DMS53 (cell line): Measurements from ENCODE around the gene C22orf15.

Source experiments
- DNase-seq: peaks from one replicate; lab custom pipeline; 2025; lab: John Stamatoyannopoulos, UW

The C22orf15 gene

DNA sequence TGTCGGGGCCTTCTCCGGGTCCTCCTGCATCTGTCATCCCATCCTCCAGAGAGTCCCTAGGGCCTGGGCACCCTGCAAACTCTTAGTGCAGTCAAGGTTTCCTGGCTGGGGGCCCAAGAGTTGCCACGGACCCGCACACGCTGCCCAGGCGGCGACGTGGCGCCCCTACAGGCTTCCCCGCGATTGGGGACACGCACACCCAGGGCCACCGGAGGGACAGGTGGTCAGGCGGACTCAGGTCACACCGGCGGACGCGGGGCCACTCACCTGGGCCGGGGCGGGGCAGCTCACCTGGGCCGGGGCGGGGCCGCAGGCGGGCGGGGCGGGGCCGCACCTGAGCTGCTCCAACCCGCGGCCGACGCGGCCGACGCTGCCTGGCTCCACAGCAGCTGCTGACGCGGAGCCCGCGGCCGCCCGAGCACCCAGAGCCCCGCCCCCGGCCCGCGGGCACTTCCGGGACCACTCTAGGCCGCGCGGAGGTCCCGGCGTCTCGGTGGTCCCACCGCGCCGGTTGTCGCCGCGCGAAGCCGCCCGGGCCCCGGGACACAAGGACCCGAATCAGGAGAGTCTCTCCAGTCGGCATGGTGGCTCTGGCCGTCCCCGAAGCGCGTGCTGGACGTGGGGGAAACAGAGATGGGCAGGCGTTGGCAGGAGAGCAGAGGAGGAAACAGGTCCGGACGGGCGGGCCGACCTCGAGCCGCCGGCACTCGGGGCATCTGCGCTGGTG lies 11.9 kb upstream of the C22orf15 start, which contains the start of gene ZNF70:
ZNF70 (minus strand) TSS at position 399 of the 727 bp plus-strand sequence. CDS start 5,972 bp downstream, outside the sequence.
- peak; percentile 90 for DNase-seq

DNA sequence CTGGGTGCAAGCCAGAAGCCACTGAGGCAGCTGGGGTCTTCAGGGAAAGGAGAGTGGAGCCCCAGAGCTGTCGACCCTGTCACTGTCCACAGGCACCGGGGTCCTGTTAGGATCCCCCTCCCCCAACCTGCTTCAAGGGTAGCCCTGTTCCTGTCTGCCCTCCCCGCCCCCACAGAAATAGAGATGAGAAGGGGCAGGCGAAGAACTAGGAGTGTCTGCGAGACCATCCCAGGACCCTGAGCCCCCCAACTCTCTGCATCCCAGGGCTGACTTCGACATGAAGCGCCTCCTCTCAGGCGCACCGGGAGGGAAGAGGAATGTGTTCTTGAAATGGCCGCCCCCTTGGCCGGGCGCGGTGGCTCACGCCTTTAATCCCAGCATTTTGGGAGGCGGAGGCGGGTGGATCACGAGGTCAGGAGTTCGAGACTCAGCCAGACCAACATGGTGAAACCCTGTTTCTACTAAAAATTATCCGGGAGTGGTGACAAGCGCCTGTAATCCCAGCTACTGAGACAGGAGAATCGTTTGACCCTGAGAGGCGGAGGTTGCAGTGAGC lies 11.3 kb upstream of the C22orf15 start:
- DNase-seq: peak; percentile 40

DNA sequence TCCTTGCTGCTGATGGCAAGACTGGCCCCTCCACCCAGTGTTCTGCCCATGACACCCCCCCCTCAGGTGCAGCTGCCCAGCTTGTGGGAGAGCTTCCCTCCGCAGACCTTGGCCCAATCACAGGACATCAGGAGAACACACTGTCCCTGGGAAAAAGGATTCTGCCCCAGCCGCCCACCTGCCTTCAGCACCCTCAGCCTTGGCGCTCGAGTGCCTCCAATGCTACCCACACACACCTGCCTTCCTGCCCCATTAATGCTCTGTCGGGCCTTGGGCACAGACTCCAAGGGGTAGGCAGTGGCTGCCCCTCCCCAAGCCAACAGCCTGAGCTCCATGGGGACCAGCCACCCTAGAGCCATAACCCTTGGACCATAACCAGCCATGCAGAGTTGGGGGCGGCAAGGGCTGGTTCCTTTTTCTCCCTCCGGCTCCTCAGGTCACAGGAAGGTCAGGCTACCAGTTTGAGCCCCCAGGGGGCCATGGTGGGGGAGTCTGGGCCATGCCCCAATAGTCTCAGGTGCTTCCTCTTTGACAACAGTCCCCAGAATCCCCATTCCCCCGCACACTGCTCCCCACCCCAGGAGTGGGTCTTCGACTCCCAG lies 10.6 kb upstream of the C22orf15 start:
- DNase-seq: no peak

DNA sequence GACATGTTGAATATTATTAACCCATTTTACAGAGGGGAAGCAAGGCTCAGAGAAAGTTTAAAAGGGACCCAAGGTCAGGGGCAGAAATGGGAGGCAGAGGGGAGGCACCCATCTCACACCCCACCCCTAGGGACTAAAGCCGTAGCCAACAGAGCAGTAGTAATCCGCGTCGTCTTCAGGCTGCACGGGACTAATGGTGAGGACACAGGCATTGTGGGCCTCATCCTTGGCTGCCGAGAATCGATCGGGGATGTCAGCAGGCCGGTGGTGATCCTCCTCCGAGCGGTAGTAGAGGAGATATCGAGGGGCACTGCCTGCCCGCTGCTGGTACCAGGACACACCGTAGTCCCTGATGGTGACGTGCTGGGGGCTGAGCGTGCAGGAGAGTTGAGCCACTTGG lies 10.0 kb upstream of the C22orf15 start:
- no peak for DNase-seq

DNA sequence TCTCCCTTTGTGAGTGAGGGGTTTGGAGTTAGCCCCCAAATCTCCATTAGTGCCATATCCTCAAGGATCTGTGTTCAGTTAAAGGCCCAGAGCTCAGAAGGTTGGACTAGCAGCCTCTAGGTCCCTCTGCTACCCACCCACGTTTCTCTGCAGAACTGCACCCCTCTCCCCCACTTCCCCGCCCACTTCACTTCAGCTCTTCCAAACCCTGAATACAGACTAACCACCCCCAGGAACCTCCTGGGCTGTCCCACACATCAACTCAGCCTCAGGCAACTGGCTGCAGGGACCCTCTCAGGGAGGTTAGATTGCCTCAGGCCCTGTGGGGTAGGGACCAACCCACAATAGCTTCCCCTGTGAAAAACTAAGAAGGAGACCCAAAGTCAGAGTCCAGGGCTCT lies 9.4 kb upstream of the C22orf15 start:
- DNase-seq: no peak

DNA sequence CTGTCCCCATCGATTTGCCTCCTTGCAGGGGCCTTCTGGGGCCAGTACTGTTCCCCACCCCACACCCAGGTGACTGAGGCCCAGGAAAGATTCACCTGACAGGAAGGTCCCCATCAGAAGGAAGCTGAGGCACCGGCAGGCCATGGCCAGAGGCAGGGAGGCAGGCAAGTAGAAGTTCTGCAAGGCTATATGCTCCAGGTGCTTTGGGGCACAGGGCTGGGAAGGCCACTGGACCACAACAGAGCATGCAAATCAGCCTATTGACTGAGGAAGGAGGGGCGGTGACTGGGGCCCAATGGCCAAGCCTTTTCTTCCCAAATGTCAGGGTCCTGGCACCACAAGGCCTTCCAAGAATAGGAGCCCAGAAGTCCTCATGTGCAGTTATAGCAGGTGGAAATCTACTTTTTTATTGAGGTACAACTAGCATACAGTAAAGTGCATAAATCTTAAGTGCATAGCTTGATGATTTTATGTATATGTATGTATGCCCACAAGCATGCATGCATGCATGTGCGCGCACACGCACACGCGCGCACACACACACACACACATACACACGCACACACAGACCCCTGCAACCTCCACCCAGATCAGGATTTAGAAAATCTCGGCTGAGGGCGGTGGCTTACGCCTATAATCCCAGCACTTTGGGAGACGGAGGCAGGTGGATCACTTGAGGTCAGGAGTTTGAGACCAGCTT lies 8.4 kb upstream of the C22orf15 start, which contains the start of gene VPREB3:
VPREB3 (minus strand) TSS at position 206 of the 700 bp plus-strand sequence; CDS start at position 144, 62 bp downstream.
- no peak for DNase-seq

DNA sequence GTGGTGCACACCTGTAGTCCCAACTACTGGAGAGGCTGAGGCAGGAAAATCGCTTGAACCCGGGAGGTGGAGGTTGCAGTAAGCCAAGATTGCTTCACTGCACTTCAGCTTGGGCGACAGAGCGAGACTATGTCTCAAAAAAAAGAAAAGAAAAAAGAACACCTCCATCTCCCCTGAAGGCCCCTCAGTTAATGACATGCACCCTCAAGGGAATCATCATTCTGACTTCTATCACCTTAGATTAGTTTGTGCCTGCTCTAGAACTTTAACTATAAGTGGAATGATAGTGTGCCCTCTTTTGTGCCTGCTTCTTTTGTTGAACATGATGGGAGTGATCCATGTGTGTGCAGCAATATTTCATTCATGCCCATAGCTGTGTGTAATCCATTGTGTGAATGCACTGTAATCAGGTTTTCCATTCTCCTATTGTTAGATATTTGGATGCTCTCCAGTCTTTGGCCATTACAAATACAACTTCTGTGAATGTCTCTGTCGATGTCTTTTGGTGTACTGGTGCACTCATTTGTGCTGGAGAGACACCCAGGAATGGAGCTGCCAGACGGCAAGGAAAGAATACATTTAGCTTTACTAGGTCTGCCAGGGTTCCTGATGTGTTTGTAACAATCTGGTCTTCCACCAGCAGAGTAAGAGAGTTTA lies 7.7 kb upstream of the C22orf15 start:
- DNase-seq: no peak

DNA sequence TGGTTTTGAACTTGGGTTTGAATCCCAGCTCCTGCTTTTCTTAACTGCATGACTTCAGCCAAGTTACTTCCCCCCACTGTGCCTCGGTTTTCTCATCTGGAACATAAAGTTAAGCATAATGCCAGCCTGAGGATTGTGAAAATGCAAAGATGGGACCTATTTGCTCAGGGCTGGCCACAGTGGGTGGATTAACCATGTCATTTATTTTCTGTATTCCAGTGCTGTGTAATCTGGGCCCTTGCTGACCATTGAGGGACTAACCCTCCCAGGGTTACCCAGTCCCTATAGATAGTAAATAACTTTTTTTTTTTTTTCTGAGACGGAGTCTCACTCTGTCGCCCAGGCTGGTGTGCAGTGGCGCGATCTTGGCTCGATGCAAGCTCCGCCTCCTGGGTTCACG lies 7.1 kb upstream of the C22orf15 start:
- DNase-seq: no peak

DNA sequence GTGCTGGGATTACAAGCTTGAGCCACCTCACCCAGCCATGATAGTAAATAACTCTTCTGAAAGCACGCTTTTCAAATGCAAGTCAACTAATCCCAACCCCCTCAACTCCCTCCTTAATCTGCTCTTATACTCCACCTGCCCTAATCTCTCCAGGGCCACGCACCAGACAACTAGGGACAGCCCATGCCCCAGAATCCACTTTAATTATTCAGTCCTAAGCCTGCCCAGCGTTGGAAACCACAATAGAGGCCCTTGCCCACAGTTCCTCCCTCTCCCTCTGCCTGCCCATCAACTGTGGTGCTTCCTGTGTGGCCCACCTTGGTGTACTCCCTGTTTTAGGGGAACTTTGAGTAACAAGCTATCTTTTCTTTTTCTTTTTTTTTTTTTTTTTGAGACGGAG lies 5.9 kb upstream of the C22orf15 start:
- DNase-seq: no peak

DNA sequence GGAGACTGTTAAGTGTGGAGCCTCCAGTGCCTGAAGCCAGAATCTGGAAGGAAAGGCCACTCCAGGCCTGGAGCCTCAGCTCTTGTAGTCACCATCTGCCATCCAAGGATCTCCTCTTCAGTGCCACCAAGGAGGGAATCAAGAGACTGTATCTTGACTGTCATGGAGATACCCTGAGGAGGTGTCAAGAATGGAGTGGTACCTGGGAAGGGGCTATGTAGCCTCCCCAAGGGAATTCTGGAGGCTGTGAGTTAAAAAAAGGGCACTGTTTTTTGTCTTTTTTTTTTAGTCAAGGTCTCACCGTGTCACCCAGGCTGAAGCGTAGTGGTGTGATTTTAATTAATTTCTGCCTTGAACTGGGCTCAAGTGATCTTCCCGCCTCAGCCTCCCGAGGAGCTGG lies 3.2 kb upstream of the C22orf15 start:
- no peak for DNase-seq

DNA sequence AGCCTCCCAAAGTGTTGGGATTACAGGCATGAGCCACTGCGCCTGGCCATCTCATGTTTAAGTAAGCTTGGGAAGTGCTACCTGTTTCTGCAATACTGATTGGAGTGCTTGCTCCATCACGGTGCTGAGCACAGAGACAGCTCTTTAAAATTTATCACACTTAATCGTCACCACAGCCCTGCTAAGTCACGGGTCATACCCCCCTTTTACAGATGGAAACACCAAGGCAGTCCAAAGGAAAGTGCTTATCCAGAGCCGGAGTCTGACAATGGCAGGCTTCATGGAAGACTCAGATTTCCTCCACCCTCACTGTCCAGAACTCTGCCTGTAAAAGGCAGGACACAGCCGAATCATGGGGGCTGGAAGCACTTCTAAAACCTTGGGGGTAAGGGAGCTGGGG lies 2.7 kb upstream of the C22orf15 start:
- DNase-seq: no peak

DNA sequence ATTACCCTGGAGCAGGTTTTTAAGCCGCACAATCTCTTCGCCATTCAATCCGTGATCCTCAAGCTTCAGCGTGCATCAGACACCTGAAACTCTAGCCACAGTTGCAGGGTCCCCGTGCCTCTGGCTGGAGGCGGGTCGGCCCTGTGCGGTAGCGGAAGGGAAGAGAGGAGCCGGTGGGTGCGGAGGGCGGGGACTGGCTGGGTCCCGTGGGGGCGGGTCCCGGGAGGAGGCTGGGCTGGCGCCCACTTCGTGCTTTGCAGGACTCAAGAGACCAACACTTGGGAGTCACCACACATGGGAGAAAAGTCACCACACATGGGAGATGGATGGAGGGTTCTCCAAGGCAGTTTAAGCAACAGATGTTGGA lies 772 bp downstream of the C22orf15 start:
- no peak for DNase-seq

DNA sequence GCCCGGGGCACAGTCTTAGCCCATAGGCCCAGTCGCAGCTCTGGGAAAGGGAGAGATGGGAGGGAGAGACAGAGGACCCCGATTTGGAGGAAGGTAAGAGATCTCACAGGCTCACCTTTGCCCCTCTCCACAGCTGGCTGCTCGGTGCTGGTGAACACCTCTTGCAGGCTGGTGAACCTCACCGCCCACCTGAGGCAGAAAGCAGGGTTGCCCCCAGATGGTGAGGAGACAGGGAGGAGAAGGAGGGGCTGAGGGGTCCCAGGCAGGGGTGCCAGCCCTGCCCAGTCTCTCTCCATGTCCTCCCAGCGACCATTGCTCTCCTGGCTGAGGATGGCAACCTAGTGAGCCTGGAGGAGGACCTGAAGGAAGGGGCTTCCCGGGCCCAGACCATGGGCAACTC lies 1.2 kb downstream of the C22orf15 start:
- DNase-seq: no peak

DNA sequence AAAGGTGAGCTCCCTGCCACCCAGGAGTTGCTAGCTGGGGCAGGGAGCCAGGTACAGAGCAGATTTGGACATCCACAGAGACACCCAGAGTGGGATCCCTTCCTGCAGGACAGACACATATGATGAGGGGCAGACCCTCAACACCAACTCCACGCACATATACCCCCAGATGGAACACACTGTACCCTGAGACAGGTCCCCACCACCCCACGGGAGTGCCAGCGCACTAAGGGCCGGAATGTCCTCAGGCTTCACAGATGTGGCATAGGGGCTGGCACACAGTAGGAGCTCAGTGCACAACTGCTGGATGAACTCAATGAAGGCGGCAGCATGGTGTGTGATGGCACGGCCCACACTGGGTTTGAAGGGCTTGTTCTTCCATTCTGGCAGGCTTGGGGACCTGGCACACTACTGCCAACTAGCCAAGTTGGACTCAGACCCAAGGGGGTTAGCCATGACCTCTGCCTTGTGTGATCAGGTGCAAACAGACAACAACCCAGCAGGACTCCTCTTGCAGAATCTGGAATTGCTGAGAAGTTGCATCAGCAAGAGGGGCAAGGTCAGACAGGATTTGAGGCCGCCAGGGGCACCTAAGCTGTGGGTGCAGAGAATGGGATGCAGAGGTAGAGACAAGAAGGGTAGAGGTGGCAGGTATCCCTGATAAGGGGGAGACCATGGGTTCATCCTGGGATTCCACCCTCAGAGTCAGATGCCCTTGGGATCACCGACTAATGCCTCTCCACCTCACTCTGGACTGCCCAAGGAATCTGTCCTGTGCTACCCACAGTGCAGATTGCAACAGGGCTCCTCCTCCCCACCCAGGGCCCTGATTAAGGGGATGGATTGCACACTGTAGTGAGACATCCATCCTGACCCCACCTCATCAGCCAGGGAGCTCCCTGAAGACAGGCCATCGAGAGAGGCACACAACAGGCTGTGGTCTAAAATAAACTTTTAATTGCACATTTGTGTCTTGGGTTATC lies 2.4 kb downstream of the C22orf15 start:
- no peak for DNase-seq

DNA sequence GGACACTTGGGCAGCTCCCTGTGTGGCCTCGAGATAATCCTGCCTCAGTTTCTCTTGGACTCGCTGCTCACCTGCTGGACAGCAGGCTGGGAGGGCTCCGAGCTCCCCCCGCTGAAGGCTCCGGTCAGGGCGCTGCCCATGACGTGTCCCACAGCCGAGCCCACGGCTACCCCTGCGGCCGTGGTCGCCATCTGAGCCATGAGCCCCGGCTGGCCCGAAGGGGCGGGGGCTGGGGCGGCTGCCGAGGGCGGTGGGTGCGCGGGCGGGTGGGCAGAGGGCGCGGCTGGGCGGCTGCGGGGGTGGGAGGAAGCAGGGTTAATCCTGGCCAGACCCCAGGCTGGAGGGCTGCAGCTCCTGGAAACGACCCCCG lies 4.5 kb downstream of the C22orf15 start:
- DNase-seq: peak; percentile 8

DNA sequence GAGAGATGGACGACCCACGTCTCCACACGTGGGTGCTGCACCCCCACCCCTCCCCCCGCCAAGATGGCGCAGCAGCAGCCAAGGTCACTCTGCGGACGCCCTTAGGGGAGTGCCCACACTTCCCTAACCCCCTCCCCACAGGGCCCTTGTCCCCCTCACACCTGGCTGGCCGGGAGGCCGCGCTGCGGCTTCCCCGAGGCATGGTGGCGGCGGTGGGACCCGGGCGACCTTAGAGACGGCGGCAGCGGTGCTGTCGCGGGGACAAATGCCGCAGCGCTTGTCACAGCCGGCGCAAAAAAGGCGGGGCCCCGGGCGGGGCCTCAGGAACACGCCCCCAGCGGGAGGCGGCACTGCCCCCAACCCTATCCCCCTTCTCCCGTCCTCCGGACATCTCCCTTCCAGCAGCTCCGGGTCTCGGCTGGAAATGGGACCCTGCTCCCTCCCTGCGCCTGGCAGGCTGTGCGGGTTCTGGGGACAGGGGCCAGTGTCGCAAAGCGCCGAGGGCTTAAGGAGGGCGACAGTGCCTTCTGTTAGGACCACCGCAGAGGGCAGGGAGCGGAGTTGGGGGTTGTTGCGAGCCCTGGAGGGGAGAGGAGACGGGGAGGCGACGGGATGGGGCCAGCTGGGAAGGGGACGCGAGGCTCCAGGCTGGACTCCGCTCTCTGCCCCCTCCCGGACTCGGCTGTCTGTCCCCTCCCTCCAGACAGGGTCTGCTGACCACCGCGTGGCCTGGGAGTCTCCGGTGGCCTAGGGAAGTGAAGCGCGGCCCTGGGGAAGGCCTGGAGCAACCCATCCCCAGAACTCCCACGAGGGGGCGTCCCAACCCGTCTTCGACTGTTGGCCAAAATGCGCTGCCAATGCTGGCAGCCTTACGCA lies 5.1 kb downstream of the C22orf15 start, which contains the start of gene CHCHD10:
CHCHD10 (minus strand) TSS at position 300 of the 876 bp plus-strand sequence; CDS start at position 202, 98 bp downstream.
- DNase-seq: peak; percentile 79

DNA sequence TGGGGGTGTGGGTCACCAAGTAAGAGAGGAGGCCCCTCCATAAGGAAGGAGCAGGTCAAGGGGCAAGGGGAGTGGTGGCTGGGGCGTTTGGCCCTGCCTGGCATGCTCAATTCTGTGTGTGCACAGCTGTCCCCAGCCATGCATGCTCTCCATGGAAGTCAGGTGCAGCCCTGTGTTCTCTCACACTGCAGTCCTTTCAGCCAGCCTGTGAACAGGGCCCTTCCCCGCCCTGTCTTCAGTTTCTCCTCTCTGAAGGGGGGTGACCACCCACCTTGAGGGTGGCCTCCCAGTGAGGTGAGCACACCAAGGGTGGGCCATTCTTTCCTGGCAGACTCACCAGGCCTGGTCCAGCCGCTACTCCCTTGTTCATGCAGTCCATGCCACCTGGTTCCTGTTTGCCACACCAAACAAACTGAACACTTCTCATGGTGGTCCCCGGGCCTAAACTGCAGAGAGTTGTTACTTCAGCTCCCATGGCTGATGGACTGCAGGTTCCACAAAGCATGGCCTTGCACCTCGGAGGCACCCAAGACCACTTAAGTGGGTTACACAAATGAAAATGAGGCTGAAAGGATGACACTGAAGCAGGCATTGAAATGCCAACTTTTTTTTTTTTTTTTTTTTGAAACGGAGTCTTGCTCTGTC lies 6.7 kb downstream of the C22orf15 start:
- DNase-seq: peak; percentile 61

DNA sequence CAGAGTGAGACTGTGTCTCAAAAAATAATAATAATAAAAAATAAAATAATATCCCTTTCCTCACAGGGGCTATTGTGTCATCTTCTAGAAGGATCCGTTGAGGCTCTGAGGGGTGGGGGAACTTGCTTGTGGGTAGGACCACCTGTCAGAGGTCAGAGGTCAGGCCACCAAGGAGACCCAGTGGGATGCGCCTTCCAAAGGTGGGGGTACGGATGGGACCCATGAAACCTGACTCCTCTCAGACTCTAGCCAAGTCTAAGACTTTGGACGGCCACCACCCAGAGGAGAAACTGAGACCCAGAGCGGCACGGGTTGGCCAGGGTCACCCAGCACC lies 9.5 kb downstream of the C22orf15 start:
- DNase-seq: no peak

DNA sequence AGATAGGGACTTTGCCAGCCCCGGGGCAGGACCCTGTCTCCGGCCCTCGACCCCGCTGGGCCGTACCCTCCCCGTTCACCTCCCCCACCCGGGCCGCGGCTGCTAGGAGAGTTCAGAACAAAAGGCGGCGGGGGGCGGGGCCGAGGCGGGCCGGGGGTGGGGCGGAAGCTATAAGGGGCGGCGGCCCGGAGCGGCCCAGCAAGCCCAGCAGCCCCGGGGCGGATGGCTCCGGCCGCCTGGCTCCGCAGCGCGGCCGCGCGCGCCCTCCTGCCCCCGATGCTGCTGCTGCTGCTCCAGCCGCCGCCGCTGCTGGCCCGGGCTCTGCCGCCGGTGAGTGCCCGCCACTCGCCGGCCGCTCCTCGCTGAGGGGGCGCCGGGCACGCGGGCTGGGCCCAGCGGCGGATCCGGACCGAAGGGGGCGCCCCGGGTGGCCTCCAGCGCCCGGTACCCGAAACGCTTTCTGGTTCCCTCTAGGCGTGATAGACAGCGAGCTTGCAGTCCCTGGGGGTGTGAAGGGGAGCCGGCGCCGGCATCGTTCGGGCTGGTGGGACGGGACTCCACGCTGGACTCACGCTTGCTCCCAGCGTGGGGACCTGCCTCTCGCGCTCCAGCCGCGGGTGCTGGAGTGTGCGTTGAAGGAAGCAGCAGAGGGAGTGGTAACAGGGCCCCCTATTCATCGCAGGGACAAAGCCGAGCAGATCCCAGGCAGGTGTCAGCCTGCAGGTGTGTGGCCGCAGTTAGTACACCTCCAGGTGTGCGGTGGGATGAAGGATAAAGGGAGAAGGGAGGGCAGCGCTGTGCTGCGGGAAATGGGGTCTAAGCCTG lies 10.1 kb downstream of the C22orf15 start, which contains the start of gene MMP11:
MMP11 (plus strand) TSS at position 201 of the 825 bp plus-strand sequence; CDS start at position 223, 22 bp downstream.
- DNase-seq: peak; percentile 65
